Activated CD4-positive, alpha-beta T cell treated with anti-CD3 and anti-CD28 coated beads, Interleukin-2, Interleukin-4, amounts not matched to agents 100 ng/mL and 50 ng/mL, durations not matched to agents 16 hours and 8 hours (primary cell): ENCODE results near the gene SYNE3.

Experiments
- DNase-seq: peaks from one replicate; pipeline ENCODE4 v3.0.0-alpha.2; 2020; ENCODE audit warnings: low spot score

SYNE3 gene

GRCh38 chr14:95516554-95517181 lies at the start of gene SYNE3:
TSS of gene SYNE3 (minus strand) at chr14:95516650. CDS start at chr14:95475821, 40,829 bp downstream.
- DNase-seq: peak; percentile 58

- no peak for DNase-seq
These were observed 47.6 kb upstream of the SYNE3 start for GRCh38 chr14:95564060-95564459.

- no peak for DNase-seq
These were observed 46.6 kb upstream of the SYNE3 start for GRCh38 chr14:95562892-95563685.

GRCh38 chr14:95561001-95561412 lies 44.6 kb upstream of the SYNE3 start:
- DNase-seq: peak; percentile 88

GRCh38 chr14:95559203-95559602 lies 42.8 kb upstream of the SYNE3 start:
- no peak for DNase-seq

- DNase-seq: no peak
These were observed 41.4 kb upstream of the SYNE3 start for GRCh38 chr14:95557832-95558231.

- no peak for DNase-seq
These were observed 40.8 kb upstream of the SYNE3 start for GRCh38 chr14:95557291-95557690.

- no peak for DNase-seq
These were observed 38.6 kb upstream of the SYNE3 start for GRCh38 chr14:95555053-95555452.

- no peak for DNase-seq
These were observed 36.7 kb upstream of the SYNE3 start for GRCh38 chr14:95553141-95553540.

GRCh38 chr14:95551435-95551834 lies 35.0 kb upstream of the SYNE3 start:
- DNase-seq: no peak

- DNase-seq: no peak
These were observed 33.5 kb upstream of the SYNE3 start for GRCh38 chr14:95549656-95550585.

- DNase-seq: no peak
These were observed 32.0 kb upstream of the SYNE3 start for GRCh38 chr14:95548328-95548929.

GRCh38 chr14:95547626-95548327 lies 31.3 kb upstream of the SYNE3 start:
- DNase-seq: no peak

GRCh38 chr14:95547272-95547625 lies 30.8 kb upstream of the SYNE3 start:
- no peak for DNase-seq

- no peak for DNase-seq
These were observed 29.2 kb upstream of the SYNE3 start for GRCh38 chr14:95545515-95546168.

GRCh38 chr14:95544588-95544987 lies 28.1 kb upstream of the SYNE3 start:
- DNase-seq: no peak

GRCh38 chr14:95543021-95543420 lies 26.6 kb upstream of the SYNE3 start:
- DNase-seq: no peak

- no peak for DNase-seq
These were observed 25.8 kb upstream of the SYNE3 start for GRCh38 chr14:95541932-95542930.

- DNase-seq: no peak
These were observed 24.9 kb upstream of the SYNE3 start for GRCh38 chr14:95541346-95541745.
